Fibroblast of lung (primary cell): ENCODE measurements around the gene SGCD.

Source experiments
- EZH2 ChIP-seq: IDR thresholded peaks from 2 replicates; pipeline ENCODE4 v1.5.1; 2012; ENCODE audit warnings: low read length, control low read depth, mild to moderate bottlenecking; ENCODE audit errors: missing control alignments
- TF ChIP-seq, protein P1 (sequence below), 2 donors: IDR thresholded peaks in 1 of 2; conservative IDR thresholded peaks in 1 of 2; 1 replicate in 1 of 2; 2 replicates in 1 of 2; pipeline ENCODE4 v1.5.1; 2011 to 2012; ENCODE audit warnings: low read length in 2 of 2, control low read depth in 1 of 2, inconsistent platforms in 1 of 2, low read depth in 1 of 2, mild to moderate bottlenecking in 1 of 2

DNA sequence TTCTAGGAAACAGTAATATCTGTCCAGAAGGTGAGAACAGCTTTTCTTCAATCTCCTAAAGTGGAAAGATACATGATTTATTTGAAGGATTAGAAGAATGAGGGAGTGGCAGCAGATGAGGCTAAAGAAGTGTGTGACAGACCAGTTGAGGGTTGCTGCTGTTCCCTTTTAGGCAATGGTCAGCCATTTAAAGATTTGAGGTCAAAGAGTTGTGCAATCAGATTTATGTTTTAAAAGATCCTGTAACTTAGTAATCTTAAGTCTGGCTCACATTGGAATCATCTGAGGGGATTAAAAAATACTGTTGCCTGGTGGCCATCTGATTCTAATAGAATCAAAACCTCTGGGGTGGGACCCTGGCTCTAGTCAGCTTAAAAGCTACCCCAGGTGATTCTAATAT is 4.3 kb upstream of the SGCD start:
- TF ChIP-seq, protein P1, sequence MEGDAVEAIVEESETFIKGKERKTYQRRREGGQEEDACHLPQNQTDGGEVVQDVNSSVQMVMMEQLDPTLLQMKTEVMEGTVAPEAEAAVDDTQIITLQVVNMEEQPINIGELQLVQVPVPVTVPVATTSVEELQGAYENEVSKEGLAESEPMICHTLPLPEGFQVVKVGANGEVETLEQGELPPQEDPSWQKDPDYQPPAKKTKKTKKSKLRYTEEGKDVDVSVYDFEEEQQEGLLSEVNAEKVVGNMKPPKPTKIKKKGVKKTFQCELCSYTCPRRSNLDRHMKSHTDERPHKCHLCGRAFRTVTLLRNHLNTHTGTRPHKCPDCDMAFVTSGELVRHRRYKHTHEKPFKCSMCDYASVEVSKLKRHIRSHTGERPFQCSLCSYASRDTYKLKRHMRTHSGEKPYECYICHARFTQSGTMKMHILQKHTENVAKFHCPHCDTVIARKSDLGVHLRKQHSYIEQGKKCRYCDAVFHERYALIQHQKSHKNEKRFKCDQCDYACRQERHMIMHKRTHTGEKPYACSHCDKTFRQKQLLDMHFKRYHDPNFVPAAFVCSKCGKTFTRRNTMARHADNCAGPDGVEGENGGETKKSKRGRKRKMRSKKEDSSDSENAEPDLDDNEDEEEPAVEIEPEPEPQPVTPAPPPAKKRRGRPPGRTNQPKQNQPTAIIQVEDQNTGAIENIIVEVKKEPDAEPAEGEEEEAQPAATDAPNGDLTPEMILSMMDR (conservative IDR thresholded peaks at IDR 0.05 in 1 of 2, IDR thresholded peaks at IDR 0.05 in 1 of 2; ENCODE audit: low read depth in 1 of 2, low read length in 2 of 2): no peak
- no peak for TF ChIP-seq EZH2
